GM18873 (cell line): ENCODE measurements around the gene SMYD2.

Experiments
- ATAC-seq: cut with Tn5 transposase; IDR thresholded peaks from one replicate; pipeline ENCODE4 v1.9.1; 2021; ENCODE audit warnings: mild to moderate bottlenecking, moderate library complexity, moderate number of reproducible peaks; ENCODE audit not compliant: unreplicated experiment, low FRiP score

The SMYD2 gene

DNA sequence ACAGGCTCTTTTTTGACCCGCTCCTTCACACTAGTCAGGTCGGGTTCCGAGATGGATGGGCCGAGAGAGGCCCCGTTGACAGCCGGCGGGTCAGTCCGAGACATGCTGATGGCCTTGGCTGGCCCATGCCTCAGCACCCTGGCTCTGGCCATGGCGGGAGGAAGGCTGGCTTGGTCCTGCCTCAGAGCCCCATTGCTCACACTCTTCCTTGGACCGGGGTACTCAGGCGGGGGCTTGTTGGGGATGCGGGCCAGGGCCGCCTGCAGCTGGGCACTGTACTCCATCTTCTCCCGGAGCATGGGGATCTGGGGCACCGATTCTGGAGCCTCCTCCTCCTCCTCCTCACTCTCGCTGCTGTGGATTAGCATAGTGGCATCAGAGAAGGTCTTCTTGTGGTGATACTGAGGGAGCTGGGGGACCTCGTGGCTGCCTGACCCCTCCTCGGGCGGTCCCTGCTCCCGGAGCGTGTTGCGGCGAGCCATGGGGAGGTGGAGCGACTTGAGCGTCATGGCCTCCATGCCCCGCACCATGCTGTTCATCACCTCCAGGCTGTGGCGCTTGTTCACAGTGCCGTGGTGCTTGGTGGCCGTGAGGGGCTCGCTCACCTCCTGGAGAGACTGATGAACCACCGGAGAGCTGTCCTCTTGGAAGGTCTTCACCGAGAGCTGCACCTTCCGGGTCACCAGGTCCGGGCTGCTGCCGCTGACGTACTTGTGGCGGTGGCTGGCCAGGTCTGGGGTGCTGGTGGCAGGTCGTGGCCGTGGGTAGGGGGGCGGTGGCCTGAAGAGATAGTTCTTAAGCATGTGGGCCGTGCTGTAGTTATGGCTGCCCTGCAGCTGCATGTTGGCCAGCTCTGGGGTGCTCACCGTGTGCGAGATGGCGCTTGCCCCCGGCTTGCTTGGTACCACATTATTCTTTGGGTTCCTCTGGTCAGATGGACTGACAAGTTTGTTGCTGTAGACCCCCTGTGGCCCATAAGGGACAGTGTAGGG is 102.7 kb downstream of the SMYD2 start:
- ATAC-seq, result no peak

DNA sequence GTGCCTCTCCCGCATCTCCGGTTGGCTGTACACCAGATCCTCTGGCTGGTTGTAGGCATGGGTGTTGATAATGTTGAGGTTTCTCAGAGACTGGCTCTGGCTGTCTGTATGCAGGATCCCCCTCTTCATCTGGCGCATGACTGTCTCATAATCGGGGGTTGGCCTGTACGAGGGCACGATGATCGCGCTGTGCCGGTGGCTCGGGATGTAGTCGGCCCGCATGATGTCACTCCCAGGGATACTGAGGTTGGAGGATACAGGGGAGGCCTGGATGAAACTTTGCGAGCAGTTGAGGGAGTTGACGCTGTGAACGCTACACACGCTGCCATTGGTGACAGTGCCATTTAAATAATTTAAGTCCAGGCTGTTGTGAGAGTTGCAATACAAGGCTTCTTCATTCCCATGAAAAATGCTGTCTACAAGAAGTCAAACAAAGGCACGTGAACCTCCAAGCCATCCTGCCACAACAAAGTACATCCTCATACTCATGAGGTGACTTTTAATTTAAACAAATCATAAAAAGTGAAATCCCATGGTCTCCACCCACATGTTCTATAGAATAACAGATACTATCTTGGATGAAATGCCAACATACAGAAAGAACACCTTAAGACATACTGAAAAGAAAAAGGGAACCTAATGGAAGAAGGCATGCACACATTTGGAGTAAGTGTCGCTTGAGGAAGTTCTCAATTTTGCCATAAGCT is 103.6 kb downstream of the SMYD2 start:
- no peak for ATAC-seq

- no peak for ATAC-seq
Measured at GRCh38 chr1:214385428-214385827, 104.5 kb downstream of the SMYD2 start.

DNA sequence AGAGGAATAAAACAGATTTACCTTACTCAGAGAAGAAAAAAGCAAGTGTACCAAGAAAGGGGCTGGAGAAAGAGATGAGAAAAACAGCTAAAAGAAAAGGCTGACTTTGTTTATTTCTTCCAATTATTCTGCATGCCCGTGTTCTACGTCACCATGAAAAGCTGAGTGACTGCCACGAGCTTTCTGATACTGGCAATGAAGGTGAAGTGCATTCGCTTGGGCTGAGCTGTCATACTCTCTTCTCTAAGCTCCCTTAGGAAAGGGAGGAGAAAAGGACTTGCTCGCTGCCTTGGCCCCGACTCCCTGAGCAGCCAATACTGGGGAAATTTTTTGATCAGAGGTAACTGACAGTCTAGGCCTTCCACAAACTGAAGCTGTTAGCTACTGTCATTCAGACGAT is 105.4 kb downstream of the SMYD2 start:
- ATAC-seq, result no peak
